Measurements from ENCODE around the gene TJP2.

TJP2 gene

DNA sequence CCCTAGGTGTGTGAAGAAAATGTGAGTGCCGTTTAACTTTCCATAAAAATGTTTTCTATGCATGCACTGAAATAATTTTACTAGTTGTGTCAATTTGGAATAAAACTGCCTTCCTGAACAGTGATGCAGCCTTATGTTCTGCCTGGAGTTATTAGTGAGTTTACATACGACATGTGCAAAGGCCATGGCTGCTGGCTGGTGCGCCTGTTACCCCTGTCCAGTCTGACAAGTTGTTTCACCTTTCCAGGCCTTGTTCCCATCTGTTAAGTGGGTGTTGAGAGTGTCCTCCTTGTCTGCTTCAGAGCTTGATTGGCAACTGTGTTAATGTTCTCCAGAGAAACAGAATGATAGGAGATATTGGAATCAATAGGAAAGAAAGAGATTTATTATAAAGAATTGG, 60.6 kb downstream of the TJP2 start:
- DNase-seq (ENCODE audit: low read depth) = no peak

DNA sequence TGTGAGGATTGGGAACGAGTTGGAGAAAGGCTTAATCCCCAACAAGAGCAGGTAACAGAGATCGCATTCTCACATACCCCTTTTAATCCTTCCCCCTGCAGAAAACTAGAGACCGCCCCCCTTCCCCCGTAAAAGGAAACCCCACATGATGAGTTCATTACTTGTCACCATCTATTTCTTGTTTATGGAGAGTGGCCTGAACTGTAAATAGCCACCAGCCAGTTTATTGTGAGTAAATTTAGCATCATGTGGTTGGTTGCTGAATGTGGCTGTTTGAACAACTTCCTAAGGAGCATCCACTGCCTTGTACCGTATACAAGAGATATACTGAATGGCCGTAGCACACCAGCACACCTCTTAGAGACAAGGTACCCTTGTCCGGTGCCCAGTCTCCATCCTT, 62.1 kb downstream of the TJP2 start:
- no peak for DNase-seq (ENCODE audit: low read depth)

DNA sequence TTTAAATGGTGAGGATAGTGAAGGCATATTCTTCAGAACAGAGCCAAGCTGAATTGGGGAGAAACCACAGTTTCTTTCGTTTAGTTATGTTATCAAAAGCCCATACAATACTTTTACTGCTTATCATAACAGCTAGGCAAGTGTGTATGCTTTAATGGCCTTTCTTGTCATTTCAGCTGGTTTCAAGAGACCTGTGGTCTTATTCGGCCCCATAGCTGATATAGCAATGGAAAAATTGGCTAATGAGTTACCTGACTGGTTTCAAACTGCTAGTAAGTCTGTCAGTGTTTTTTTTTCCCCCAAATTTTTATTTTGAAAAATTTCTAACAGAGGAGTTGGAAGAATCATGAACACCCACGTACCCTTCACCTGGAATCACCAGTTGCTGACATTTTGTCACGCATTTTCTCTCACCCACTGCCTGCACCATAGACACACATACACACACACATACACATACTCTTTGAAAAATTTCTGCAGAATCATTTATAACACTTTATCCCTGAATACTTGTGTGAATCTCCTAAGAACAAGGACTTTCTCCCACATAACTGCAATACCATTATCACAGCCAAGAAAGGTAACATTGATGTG, 63.7 kb downstream of the TJP2 start:
- no peak for DNase-seq (ENCODE audit: low read depth)

GRCh38 chr9:69243116-69243515, 69.0 kb downstream of the TJP2 start:
- no peak for DNase-seq (ENCODE audit: low read depth)

- DNase-seq (ENCODE audit: low read depth) = no peak
Measured at GRCh38 chr9:69246629-69247028, 72.6 kb downstream of the TJP2 start.

GRCh38 chr9:69248005-69248404, 73.9 kb downstream of the TJP2 start:
- no peak for DNase-seq (ENCODE audit: low read depth)

DNA sequence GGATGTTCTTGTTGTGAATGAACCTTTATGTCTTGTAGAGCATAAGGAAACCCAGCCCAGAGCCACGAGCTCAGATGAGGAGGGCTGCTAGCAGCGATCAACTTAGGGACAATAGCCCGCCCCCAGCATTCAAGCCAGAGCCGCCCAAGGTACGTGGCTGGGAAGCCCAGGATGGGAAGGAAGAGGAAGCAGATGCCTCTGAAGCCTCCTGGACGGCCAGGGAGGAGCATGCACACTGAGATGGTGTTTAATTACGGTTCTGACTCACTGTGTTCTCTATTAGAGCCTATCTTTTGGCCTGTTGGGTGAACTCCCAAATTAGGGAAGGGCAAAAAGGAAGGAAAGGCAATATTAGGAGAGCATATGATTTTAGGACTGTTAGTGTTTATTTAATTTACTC, 75.3 kb downstream of the TJP2 start:
- no peak for DNase-seq (ENCODE audit: low read depth)

DNA sequence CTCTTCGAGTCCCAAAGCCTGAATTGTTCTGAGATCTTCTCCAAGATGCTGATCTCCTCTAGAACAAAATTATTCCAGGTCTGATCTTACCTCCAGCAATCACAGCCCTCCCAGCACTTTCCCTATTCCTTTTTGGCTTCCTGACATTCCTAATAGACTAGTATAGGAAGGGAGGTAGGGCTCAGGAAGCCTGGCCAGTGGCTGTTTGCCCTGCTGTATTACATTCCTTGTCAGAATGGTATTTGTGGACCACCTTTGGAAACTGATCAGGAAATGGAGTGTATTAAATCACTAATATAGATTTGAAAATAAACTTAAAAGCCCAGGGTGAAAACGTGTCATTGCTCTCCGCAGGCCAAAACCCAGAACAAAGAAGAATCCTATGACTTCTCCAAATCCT, 76.6 kb downstream of the TJP2 start:
- no peak for DNase-seq (ENCODE audit: low read depth)

DNA sequence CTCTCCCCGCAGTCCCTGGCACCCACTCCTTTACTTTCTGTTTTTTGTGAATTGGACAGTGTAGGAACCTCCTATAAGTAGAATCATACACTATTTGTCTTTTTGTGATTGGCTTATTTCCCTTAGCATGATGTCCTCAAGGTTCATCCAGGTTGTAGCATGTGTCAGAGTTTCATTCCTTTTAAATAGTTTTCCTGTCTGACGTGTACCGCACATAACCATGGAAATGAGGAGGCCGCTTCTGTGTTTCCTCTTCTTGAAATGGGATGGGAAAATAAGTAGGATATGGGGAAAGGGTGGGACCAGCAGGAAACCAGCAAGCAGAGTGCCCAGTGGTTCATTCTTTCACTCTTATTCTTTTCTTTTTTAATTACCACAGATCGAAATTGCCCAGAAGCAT, 78.4 kb downstream of the TJP2 start:
- no peak for DNase-seq (ENCODE audit: low read depth)

DNA sequence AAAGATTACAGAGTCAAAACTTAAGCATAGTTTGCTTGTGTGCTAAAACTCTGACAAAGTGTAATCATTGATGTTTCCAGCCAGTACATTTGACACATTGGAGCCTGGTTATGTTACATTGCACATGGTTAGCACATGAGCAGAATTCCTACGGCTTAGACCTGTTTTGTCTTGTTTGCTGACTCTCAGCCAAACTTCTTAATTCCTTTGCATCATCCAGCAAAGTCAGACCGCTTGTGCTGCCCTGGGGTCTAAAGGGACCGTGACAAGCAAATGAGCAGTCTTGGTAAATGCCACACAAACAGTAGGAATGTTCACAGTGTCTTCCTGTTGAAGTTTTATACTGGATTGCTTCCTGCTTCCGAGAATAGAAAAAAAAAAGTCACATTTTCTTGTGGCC, 79.0 kb downstream of the TJP2 start:
- no peak for DNase-seq (ENCODE audit: low read depth)

DNA sequence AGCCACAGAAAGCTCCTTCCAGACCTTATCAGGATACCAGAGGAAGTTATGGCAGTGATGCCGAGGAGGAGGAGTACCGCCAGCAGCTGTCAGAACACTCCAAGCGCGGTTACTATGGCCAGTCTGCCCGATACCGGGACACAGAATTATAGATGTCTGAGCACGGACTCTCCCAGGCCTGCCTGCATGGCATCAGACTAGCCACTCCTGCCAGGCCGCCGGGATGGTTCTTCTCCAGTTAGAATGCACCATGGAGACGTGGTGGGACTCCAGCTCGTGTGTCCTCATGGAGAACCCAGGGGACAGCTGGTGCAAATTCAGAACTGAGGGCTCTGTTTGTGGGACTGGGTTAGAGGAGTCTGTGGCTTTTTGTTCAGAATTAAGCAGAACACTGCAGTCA, 80.1 kb downstream of the TJP2 start:
- DNase-seq (ENCODE audit: low read depth) = no peak

- no peak for DNase-seq (ENCODE audit: low read depth)
Measured at GRCh38 chr9:69255591-69255990, 81.5 kb downstream of the TJP2 start.

DNA sequence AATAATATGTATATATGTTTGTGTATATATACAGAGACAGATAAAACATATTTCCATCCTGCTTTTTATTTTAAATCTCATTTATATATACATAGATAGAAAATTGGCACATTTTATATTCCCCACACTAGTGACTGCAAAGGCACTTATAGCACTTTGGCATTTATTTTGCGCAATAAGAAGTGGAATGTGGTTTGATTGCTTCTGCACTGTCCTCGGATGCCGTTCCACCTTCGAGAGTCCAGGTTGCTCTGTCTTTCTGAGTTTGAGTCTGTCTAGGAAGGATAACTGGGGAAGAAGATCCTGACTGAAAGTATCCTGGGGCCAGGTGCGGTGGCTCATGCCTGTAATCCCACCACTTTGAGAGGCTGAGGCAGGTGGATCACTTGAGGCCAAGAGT, 84.5 kb downstream of the TJP2 start:
- DNase-seq (ENCODE audit: low read depth) = no peak

DNA sequence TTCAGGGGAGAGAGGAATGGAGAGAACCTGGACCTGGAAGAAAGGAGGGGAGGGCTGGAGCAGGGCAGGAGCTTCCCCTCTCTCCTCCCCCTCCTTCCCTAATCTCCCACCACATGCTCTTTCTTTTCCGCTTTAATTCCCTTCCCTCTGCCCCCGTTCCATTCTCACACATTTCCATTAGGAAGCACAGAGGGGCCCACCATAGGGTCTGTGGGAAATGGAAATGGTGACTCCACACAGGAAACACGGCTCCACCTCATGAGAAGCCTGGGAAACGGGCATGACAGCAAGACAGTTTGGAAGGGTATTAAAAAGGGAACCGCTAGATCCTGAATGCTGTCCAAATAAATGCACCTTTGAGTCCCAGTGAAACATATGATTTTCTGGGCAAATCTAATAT, 86.1 kb downstream of the TJP2 start:
- no peak for DNase-seq (ENCODE audit: low read depth)

DNA sequence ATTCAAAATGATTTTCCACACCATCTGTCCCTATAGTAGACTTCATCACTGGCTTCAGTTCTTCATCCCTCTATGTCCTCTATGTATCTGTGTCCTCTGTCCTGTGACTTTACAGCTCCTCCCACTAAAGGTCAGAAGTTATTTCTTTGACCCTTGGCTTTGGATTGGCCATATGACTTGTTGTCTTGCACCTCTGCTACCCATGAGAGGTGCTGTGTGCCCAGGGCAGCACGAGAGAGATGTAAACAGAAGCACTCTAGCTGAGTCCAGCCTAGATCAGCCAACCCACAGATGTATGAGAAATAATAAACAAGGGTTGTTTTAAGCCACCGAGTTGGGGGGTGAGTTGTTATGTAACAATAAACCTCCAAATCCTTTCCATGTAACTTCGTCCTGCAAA, 87.6 kb downstream of the TJP2 start:
- no peak for DNase-seq (ENCODE audit: low read depth)

DNA sequence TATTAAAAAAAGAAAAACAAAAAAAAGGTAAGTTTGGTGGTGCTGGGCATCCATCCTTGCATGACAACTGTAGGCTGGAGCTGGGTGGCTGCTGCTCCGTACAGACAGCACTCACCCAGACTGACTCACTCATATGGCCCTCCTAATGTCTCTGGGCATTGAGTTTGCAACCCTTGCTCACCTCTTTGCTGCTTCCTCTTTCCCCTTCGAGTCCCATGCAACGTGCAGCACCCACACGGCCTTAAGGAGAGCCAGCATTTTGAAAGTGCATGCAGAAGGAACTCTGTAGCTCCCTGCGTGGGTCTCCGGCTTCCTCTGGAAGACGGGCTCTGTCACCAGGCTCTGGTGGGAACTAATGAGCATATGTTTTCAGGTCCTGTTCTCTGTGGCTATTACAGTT, 90.4 kb downstream of the TJP2 start:
- no peak for DNase-seq (ENCODE audit: low read depth)

DNA sequence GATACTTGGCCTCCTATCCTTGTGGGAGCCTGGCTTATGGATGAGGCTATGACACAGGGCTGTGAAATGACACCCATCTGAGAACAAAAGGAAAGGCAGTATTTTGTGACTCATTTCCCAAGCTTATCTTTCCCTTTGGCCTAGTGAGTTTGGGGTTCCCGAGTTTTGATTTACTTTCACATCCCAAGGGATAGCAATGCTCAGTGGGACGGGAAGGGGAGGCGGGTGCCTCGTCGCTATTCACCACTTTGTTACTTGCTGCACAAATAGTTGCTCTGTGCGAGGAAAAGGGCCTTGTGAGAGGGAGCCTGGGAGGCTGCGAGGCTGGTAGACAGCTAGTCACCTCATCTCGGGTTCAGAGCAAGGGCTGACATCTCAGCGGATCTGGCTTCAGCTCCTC, 91.8 kb downstream of the TJP2 start:
- DNase-seq (ENCODE audit: low read depth) = no peak

- DNase-seq (ENCODE audit: low read depth) = no peak
Measured at GRCh38 chr9:69272212-69272611, 98.1 kb downstream of the TJP2 start.

DNA sequence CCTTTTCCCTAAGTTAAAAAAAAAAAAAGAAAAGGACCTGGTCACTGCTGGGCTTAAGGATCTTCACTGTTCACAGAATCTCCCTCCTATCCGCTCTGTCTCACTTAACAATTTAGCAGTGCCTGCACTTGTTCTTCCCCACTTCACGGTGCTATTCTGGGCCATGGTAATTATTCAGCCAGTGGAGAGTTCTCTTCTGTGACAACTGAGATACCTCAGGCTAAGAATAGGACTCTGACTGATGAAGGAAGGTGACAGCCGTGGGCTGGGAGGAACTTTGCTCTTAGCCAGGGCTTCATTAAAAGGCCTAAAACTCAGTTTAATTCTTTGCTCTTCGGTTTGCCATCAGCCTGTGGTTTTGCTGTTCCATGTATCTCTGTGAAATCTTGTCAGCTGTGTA, 99.1 kb downstream of the TJP2 start:
- no peak for DNase-seq (ENCODE audit: low read depth)

DNA sequence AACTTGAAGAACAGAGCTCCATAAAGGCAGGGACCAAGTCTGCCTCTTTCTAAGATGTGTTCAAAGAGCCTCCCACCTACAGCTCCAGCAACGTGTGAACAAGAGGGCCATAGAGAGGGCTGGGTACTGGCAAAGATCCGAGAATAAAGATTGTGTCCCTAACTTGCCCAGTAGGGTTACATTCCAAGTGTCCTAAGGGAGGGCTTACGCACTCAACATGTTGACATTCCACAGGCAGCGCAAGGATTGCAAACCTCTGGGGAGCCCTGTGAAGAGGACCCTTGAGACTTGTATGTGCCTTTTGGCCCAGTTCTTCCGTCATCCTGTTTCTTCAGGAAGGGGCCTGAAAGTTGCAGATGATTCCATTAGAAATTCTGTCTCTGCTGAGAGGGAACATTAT, 102.7 kb downstream of the TJP2 start:
- no peak for DNase-seq (ENCODE audit: low read depth)

- DNase-seq (ENCODE audit: low read depth) = no peak
Measured at GRCh38 chr9:69279084-69279731, 105.1 kb downstream of the TJP2 start.

GRCh38 chr9:69279733-69280132, 105.7 kb downstream of the TJP2 start:
- no peak for DNase-seq (ENCODE audit: low read depth)

DNA sequence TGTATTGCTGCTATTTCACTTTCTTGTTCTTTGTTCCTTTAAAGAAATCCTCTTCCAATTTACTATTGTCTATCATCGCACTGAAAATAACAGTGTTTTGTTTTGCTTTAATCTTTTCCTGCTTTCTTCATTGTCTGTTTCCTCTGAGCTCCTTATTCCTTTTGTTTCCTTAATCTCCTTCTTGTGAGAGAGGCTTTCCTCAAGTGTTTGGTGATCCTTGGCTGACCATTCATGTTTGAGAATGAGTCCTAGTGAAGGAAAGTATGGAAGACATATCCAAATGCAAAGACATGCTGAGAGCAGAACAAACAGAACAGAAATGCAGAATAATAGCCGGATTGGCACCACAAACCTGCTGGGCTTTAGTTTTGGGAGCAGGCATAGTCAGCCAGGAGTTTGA, 108.9 kb downstream of the TJP2 start:
- no peak for DNase-seq (ENCODE audit: low read depth)

GRCh38 chr9:69292078-69292477, 118.0 kb downstream of the TJP2 start:
- no peak for DNase-seq (ENCODE audit: low read depth)

DNA sequence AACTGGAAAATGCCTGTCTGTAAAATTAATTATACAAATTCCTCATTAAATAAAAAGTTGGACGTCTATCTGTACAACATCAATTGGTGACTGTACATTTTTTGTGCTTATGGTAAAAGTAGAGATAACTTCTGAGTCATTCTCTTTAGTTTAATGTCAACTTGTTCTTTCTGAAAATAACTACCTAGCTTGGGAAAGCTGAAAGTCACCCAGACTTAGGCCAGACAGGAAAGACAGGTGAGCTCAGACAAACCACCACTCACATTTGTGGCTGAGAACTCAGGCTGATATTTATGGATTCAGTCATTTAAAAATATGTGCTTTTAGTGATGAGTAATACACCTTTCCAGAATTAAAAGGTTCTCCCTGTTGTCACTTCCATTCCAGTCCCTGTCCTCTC, 119.1 kb downstream of the TJP2 start:
- DNase-seq (ENCODE audit: low read depth) = no peak

Data from stimulated activated CD8-positive, alpha-beta memory T cell treated with anti-CD3 and anti-CD28 coated beads, Interleukin-15, amount 100 ng/mL, for 1 hour (primary cell).